NCI-H345 (cell line): ENCODE data around the gene PAK1IP1.
"Not testable (repeated sequence)": the region's sequence is repeated elsewhere in the genome, so short reads cannot be mapped to it uniquely, and the experiment has no call there.

Source experiments
- DNase-seq: peaks from one replicate; lab custom pipeline; 2025; lab: John Stamatoyannopoulos, UW

Gene PAK1IP1

DNA sequence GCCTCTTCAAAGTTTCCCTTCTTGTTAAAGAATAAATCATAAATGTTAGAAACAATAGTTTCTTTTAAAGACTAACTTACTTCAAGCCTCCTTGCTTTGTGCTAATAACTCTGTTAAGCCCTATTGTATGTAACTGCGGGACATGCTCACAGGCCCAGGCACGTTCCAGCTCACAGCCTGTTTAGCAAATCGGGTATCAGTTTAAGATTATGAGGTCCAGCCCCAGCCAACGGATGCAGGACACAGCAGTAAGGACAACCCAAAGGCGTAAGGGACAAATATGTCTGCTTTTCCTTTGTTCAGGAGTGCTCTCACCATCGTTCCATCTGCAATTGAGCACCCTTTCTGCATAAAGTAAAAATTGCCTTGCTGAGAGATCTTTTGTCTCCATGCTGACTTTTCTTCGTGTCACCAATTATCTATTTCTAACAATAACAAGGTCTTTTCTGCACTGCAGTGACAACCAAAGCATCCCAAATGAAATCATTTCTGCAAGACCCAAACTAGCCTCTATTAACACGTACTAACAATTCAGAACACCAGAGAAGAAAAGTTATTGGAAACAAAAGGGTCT, 1.7 kb upstream of the PAK1IP1 start:
- DNase-seq = no peak

DNA sequence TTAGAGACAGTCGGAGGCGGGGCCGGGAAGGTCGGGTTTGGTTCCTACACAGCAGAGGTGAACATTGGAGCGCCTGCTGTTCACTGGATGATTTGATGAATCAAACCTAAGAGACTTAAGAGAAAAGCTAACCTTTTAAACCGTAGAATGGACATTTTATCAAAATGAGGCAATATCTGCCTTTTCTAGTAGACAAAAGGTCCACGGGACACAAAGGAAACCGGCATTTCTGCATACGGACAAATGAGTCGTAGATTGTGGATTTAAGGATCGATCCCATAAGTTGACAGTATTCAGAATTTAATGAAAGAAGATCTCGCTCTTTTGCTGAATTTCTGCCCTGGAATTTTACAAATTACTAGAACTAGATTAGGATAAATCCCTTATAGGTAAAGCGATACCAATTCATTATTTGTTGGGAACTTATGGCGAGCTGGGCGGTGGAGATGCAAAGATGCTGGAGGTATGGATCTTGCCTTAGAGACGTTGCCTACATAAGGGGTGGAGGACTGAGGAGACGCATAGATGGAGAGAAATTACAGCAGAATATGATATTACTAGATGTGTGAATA, 400 bp downstream of the PAK1IP1 start:
- DNase-seq = no peak

DNA sequence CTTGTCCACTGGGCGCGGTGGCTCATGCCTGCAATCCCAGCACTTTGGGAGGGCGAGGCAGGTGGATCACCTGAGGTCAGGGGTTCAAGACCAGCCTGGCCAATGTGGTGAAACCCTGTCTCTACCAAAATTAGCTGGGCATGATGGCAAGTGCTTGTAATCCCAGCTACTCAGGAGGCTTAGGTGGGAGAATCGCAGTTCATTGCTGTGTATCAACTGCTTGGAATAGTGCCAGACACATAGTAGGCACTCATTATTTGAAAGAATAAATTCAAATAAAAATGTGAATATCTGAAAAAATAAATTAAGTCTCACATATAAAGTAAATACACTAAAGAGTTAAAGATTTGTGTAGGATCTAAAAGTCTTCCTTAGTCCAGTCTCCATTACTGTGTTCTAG, 1.9 kb downstream of the PAK1IP1 start:
- DNase-seq = no peak

DNA sequence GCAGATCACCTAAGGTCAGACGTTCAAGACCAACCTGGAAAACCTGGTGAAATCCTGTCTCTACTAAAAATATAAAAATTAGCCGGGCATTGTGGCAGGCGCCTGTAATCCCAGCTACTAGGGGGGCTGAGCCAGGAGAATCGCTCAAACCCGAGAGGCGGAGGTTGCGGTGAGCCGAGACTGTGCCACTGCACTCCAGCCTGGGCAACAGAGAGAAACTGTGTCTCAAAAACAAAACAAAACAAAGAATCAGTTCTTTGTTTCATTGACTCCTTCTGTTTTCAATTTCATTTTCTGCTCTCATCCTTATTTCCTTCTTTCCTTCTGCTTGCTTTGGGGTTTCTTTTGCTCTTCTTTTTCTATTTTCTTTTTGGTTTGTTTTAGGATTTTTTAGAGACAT, 19.2 kb downstream of the PAK1IP1 start:
- no peak for DNase-seq

DNA sequence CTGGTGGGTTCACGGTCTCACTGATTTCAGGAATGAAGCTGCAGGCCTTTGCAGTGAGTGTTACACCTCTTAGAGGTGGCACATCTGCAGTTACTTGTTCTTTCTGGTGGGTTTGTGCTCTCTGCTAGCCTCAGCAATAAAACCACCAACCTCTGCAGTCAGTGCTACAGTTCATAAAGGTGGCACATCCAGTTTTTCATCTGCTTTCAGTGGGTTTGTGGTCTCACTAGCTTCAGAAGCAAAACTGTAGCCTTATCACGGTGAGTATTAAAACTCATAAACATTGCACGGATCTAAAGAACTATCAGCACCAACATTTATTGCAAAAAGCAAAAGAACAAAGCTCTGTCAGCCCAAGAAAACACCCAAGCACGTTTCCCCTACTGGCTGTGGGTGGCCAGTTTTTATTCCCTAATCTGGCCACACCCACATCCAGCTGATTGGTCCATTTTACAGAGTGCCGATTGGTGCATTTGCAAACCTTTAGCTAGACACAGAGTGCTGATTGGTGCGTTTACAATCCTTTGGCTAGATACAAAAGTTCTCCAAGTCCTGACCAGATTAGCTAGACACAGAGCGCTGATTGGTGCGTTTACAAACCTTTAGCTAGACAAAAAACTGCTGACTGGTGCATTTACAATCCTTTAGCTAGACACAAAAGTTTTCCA, 24.7 kb downstream of the PAK1IP1 start:
- no peak for DNase-seq

DNA sequence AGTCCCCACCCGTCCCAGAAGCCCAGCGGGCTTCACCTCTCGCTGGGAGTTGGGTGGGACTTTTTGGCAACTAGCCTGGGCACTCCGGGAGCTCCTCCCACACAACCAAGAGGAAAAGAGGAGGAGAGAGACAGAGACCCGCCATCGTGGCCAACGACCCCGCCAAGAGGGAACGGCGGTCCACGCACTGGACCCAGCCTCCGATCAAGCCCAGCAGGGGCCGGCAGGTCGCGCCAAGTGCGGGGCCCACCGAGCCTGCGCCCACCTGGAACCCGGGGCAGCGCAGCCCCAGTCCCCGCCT, 25.1 kb downstream of the PAK1IP1 start:
- no peak for DNase-seq

DNA sequence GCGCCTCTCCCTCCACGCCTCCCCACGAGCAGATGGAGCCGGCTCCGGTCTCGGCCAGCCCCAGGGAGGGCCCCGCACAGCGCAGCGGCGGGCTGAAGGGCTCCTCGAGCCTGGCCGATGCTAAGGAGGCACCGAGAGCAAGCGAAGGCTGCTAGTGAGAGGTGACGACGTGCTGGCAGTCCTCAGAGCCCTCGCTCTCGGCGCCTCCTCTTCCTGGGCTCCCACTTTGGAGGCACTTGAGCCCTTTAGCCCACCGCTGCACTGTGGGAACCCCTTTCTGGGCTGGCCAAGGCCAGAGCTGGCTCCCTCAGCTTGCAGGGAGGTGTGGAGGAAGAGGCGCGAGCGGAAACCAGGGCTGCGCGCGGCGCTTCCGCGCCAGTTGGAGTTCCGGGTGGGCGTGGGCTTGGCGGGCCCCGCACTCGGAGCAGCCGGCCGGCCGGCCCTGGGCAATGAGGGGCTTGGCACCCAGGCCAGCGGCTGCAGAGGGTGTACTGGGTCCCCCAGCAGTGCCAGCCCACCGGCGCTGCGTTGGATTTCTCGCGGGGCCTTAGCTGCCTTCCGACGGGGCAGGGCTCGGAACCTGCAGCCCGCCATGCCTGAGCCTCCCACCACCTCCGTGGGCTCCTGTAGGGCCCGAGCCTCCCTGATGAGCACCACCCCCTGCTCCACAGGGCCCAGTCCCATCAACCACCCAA, 25.6 kb downstream of the PAK1IP1 start:
- no peak for DNase-seq

DNA sequence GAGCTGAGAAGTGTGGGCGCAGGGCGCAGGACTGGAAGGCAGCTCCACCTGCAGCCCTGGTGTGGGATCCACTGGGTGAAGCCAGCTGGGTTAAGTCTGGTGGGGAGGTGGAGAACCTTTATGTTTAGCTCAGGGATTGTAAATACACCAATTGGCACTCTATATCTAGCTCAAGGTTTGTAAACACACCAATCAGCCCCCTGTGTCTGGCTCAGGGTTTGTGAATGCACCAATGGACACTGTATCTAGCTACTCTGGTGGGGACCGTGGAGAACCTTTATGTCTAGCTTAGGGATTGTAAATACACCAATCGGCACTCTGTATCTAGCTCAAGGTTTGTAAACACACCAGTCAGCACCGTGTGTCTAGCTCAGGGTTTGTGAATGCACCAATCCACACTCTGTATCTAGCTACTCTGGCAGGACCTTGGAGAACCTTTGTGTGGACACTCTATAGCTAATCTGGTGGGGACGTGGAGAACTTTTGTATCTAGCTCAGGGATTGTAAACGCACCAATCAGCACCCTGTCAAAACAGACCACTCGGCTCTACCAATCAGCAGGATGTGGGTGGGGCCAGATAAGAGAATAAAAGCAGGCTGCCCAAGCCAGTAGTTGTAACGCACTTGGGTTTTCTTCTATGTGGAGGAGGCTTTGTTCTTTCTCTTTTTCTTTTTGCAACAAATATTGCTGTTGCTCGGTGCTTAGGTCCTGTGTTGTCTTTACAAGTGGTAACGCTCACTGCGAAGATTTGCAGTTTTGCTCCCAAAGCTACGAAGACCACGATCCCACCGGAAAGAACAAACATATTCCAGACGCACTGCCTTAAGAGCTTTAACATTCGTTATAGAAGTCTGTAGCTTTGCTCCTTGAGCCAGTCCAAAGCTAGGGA, 26.4 kb downstream of the PAK1IP1 start:
- peak; percentile 7 for DNase-seq

DNA sequence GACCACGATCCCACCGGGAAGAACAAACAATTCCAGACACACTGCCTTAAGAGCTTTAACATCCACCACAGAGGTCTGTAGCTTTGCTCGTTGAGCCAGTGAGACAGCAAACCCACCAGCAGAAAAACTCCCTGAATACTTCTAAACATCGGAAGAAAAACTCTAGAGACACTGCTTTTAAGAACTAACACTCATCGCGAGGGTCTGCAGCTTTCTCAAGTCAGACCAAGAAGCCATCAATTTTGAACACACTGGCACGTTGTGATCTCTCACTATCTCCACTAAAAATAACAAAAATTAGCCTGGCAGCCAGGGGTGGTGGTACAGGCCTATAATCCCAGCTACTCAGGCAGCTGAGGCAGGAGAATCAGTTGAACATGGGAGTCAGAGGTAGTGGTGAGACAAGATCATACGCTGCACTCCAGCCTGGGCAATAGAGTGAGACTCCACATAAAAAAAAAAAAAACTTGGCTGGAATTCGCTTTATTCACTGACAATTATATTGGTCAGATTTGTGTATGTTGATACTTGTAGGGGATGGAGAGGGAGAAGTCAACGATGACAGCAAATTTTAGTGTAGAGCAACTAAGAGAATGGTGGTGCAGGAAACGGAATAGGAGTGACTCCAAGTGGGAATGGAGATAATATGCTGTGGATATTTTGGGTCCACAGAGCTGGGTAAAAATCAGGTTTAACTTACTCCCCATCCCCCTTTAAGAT, 27.2 kb downstream of the PAK1IP1 start:
- DNase-seq = no peak

DNA sequence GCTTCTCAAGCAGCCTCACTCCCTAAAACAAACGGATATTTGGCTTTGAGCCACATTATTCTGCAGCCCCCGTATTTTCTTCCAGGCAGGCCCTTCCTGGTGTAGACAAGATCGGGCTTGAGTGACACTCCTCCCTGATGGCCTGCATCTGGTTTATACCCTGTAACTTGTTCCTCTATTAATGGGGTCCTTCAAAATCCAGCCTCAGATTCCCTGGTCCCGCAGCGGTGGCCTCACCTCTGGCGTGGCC, 27.7 kb downstream of the PAK1IP1 start:
- no peak for DNase-seq

DNA sequence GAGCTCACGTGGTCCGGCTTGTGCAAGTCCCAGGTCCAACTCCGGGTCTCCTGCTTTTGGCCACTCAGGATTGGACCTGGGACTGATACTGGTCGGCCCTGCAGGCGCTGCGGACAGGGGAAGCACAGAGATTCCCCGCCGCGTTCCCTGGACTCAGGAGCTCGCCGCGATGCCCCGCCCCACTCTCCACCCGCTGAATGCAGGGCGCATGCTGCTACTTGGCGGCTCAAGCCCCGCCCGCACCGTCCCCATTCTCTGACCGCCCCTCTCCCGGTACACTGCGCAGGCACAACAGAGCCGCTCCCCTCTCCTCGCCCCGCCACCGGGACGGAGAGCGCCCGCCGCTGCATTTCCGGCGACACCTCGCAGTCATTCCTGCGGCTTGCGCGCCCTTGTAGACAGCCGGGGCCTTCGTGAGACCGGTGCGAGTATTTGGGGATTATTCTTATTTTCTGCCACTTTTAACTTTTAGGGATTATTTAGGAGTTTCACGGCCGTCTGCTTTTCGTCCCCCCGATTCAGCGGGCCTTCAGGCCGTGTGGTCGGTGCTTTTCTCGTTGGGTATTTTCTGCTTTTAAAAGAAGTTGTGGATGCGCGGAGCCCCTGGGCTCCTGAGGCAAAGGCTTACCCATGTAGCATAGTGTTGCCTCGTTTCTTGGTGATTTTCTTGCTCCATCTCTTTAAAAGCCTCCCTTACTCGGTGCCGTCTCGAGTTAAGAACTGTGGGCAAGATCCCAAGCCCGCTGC, 28.2 kb downstream of the PAK1IP1 start, which contains the start of gene TMEM14C:
TSS of gene TMEM14C (plus strand) at position 251 of the 747 bp plus-strand sequence. CDS start 1,544 bp downstream, outside the sequence.
- DNase-seq = peak; percentile 77

DNA sequence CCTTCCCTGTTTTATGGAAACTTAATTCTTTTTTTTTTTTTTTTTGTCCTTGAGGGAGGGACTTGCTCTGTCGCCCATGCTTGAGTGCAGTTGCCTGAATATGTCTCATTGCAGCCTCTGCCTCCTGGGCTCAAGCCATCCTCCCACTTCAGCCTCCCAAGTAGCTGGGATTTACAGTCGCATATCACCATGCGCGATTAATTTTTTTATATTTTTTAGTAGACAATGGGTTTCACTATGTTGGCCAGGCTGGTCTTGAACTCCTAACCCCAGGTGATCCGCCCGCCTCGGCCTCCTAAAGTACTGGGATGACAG, 28.8 kb downstream of the PAK1IP1 start:
- DNase-seq = no peak

DNA sequence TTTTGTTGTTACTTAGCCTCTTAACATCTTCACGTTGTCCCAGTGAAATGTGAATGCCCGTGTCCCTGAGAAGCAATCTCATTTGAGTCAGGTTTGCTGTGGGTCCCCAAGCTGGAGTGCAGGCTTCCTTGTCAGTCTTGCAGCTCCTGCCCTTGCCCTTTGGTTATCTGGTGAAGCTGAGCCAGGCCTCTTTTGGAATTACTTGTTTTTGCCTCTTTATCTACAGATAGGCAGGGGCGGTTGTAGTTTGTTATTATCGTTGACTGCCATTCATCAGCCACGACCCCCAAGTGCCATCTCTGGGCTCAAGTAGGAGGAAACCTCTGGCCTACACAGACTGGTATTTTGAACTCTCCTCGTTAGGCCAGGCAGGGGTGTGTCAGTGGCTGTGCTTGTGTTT, 30.3 kb downstream of the PAK1IP1 start:
- no peak for DNase-seq

DNA sequence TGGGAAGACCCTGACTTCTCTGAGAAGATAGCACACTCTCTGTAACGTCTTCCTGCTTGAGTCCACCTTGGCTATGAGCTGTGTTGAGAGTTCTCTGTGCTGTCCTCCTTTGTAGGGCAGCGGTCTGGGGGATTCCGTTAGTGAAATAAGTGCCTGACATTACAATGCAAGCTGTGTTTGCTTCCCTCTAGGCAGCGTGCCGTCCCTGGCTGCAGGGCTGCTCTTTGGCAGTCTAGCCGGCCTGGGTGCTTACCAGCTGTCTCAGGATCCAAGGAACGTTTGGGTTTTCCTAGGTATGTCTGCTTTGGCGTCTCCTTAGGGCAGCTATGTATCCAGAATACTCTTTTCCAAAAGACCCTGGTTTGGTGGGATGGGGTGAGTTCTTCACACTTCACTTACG, 30.9 kb downstream of the PAK1IP1 start:
- DNase-seq = no peak

DNA sequence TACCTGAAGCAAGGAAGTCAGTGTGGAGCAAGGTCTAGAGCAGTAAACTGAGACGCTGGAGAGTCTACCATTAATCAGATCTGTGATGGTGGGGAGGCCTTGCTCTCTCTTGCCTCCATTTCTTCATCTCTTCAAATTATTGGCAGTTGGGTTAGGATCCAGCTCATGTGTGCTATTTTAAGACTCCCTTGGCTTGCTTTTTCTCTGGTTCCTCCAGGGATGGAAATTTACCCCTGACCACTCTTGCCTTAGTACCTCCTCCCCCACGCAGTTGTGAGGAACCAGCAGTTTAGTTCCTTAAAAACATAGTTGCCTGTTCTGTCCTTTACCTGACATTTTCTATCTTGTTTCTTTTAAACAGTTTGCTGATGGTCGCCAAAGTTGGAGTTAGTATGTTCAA, 35.5 kb downstream of the PAK1IP1 start:
- no peak for DNase-seq

DNA sequence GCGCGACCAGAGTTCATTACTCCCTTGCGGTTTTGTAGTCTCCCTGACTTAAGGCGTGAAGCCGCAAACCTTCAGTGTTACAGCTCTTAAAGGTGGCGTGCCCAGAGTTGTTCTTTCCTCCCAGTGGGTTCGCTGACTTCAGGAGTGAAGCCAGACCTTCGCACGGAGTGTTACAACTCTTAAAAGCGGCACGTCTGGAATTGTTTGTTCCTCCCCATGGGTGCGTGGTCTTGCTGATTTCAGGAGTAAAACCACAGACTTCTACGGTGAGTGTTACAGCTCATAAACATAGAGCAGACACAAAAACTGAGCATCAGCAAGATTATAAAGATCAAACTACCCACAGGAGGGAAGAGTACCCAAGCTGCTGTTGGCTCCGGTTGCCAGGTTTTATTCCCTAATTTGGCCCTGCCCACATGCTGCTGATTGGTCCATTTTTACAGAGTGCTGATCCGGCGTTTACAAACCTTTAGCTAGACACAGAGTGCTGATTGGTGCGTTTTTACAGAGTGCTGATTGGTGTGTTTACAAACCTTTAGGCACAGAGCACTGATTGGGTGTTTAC, 38.5 kb downstream of the PAK1IP1 start:
- DNase-seq = no peak

DNA sequence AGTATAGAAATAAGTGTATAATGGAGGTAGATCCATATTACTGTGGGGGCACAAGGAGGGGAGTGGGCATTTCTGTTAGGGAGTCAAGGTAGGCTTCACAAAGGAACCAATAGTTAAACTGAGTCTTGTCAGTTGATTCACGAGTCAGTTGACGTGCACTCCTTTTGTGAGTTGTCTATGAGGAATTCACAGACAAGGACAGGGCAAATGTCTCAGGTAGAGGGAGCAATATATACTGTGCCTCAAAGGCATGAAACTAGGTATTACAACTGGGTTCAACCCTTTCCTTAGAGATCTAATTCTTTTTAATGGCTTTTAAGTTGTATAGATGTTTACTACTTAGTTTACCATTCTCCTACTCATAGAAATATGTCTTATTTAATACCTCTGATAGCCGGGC, 39.1 kb downstream of the PAK1IP1 start:
- no peak for DNase-seq

DNA sequence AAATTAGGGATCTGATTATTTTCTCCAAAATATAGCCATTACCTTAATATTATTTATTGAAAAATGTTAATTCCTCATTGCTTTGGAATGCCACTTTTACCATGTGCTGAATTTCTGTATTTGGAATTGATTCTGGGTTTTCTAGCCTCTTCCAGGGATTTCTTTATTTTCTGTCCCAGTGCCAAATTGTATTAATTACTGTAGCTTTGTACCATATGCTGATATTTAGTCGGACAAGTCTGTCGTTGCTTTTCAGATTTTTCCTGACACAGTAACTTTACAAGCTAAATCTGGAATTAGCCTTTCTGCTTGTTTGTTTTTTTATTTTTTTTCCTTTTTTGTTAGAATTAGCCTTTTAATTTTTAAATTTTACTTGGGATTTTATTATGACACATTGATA, 42.0 kb downstream of the PAK1IP1 start:
- no peak for DNase-seq

DNA sequence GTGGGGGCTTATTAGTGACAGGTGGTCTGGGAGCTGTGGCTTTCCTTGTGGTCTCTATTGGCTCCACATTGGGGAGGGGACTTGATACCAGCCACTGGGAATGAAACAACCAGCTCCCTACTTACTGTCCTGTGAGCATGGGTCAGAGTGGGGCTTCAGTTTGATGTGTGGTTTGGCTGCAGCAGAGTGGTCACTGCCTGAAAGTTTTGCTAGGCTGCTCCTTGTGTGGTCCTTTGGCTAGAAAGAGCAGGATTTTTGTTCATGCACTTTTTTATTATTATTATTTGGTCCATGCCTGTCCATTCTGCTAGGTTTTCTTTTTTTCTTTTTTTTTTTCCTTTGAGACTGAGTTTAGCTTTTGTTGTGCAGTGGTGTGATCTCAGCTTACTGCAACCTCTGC, 45.3 kb downstream of the PAK1IP1 start:
- no peak for DNase-seq

DNA sequence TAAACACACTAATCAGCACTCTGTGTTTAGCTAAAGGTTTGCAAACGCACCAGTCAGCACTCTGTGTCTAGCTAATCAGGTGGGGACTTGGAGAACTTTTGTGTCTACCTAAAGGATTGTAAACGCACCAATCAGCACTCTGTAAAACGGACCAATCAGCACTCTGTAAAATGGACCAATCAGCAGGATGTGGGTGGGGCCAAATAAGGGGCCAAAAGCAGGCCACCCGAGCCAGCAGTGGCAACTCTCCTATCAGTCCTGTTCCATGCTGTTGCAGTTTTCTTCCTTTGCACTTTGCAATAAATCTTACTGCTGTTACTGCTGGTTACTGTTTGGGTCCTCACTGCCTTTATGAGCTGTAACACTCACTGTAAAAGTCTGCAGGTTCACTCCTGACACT, 46.9 kb downstream of the PAK1IP1 start:
- not testable (repeated sequence) for DNase-seq

DNA sequence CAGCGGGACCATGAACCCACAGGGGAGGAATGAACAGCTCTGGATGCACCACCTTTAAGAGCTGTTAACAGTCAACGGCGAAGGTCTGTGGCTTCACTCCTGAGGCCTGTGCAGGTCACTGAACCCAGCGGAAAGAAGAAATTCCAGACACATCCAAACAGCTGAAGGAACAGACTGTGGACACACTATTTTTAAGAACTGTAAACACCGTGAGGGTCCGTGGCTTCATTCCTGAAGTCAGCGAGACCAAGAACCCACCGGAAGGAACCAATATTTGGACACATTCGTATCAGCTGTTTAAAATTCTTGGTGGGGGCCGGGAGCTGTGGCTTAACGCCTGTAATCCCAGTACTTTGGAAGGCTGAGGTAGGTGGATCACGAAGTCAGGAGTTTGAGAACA, 47.5 kb downstream of the PAK1IP1 start:
- DNase-seq = no peak
